Osteoblast (primary cell): ENCODE measurements around the gene RPL34. TPM values are rescaled to one million over a fixed set of nuclear protein-coding genes. Genes with fewer than 3 reads are reported as not detected.

Experiments
- DNase-seq: peaks from one replicate; pipeline ENCODE4 v3.0.0; 2011; ENCODE audit warnings: low spot score, mixed read lengths; ENCODE audit not compliant: insufficient read length; ENCODE audit errors: missing footprints
- H2AFZ ChIP-seq: 2 replicates; pipeline ENCODE4 v1.6.0; 2011; ENCODE audit warnings: mild to moderate bottlenecking, low read length
- H3K27ac ChIP-seq: 2 replicates; pipeline ENCODE4 v1.5.1; 2011; ENCODE audit warnings: mild to moderate bottlenecking, low read depth, low read length, moderate library complexity
- H3K27me3 ChIP-seq: 2 replicates; pipeline ENCODE4 v1.6.0; 2012; ENCODE audit warnings: mild to moderate bottlenecking, control low read depth, inconsistent platforms, low read length, moderate library complexity; ENCODE audit not compliant: insufficient read depth
- H3K36me3 ChIP-seq: 2 replicates; pipeline ENCODE4 v1.5.1; 2011; ENCODE audit warnings: mild to moderate bottlenecking, low read length, control low read depth, moderate library complexity; ENCODE audit not compliant: insufficient read depth
- H3K4me1 ChIP-seq: 2 replicates; pipeline ENCODE4 v1.5.1; 2011; ENCODE audit warnings: mild to moderate bottlenecking, low read length, control low read depth, moderate library complexity; ENCODE audit not compliant: insufficient read depth
- H3K4me2 ChIP-seq: 2 replicates; pipeline ENCODE4 v1.6.0; 2011; ENCODE audit warnings: mild to moderate bottlenecking, low read length; ENCODE audit not compliant: insufficient read depth
- H3K4me3 ChIP-seq: fragments of 200-600 bp; sonication (generic); 3 replicates; pipeline ENCODE4 v1.5.1; 2012; ENCODE audit warnings: mild to moderate bottlenecking, low read length, inconsistent platforms; ENCODE audit not compliant: insufficient read depth
- H3K79me2 ChIP-seq: 2 replicates; pipeline ENCODE4 v1.6.0; 2012; ENCODE audit warnings: mild to moderate bottlenecking, low read length, control low read depth, inconsistent platforms; ENCODE audit not compliant: insufficient read depth
- H3K9me3 ChIP-seq: 2 replicates; pipeline ENCODE4 v1.5.1; 2011; ENCODE audit warnings: low read depth, low read length, control low read depth
- H4K20me1 ChIP-seq: 2 replicates; pipeline ENCODE4 v1.6.0; 2012; ENCODE audit warnings: mild to moderate bottlenecking, low read length, control low read depth; ENCODE audit not compliant: insufficient read depth
- CTCF ChIP-seq: IDR thresholded peaks from 2 replicates; pipeline ENCODE4 v1.5.1; 2011; ENCODE audit warnings: mild to moderate bottlenecking, low read depth, low read length, moderate library complexity; ENCODE audit errors: extremely low read depth
- total RNA-seq: library from RNA; depleted of rRNA; stranded (reverse); fragments of >200 nt; gene quantifications from 2 replicates; pipeline ENCODE4 v1.2.3, GENCODE V29; 2012

Gene RPL34
- total RNA-seq, 1 donor = 448 TPM

- no peaks in the 10 kb centered on the region for H4K20me1 ChIP-seq
- H3K4me3 ChIP-seq = no peak overlapping the region
- H3K36me3 ChIP-seq = no peaks in the 10 kb centered on the region
- no peaks in the 10 kb centered on the region for H3K27me3 ChIP-seq
- H3K79me2 ChIP-seq = no peaks in the 10 kb centered on the region
- TF ChIP-seq CTCF = no peak
- no peak overlapping the region for H3K4me2 ChIP-seq
- H2AFZ ChIP-seq = no peak overlapping the region
- H3K9me3 ChIP-seq = no peaks in the 10 kb centered on the region
- H3K4me1 ChIP-seq = no peaks in the 10 kb centered on the region
- H3K27ac ChIP-seq = no peak overlapping the region
- no peak for DNase-seq
Observed at GRCh38 chr4:108602163-108602562, 18.2 kb upstream of the RPL34 start.

- Histone ChIP-seq H3K79me2 (no peaks in the 10 kb centered on the region), H3K27ac (no peak overlapping the region), H3K27me3 (no peaks in the 10 kb centered on the region), H3K9me3 (no peaks in the 10 kb centered on the region), H3K4me2 (no peak overlapping the region), H3K36me3 (no peaks in the 10 kb centered on the region), H4K20me1 (no peaks in the 10 kb centered on the region), H2AFZ (no peak overlapping the region), H3K4me1 (no peaks in the 10 kb centered on the region), H3K4me3 (no peak overlapping the region)
- DNase-seq = no peak
- TF ChIP-seq CTCF = no peak
Observed at GRCh38 chr4:108607079-108607815, 13.1 kb upstream of the RPL34 start.

- H3K4me1 ChIP-seq = no peaks in the 10 kb centered on the region
- H3K36me3 ChIP-seq = no peaks in the 10 kb centered on the region
- no peak for DNase-seq
- H3K27me3 ChIP-seq = no peaks in the 10 kb centered on the region
- H3K9me3 ChIP-seq = no peaks in the 10 kb centered on the region
- peak overlapping the region; percentile 69 for H3K4me3 ChIP-seq
- H3K27ac ChIP-seq = no peak overlapping the region
- peak; percentile 33 for TF ChIP-seq CTCF
- no peaks in the 10 kb centered on the region for H3K79me2 ChIP-seq
- peak overlapping the region; percentile 85 for H2AFZ ChIP-seq
- H3K4me2 ChIP-seq = peak overlapping the region; percentile 78
- no peaks in the 10 kb centered on the region for H4K20me1 ChIP-seq
Observed at GRCh38 chr4:108611365-108611764, 9.0 kb upstream of the RPL34 start.

- peak overlapping the region; percentile 39 for H2AFZ ChIP-seq
- H3K27me3 ChIP-seq = no peaks in the 10 kb centered on the region
- no peak for DNase-seq
- H3K4me2 ChIP-seq = no peak overlapping the region
- H3K27ac ChIP-seq = no peak overlapping the region
- H3K4me1 ChIP-seq = no peaks in the 10 kb centered on the region
- H4K20me1 ChIP-seq = no peaks in the 10 kb centered on the region
- no peak for TF ChIP-seq CTCF
- no peaks in the 10 kb centered on the region for H3K79me2 ChIP-seq
- no peak overlapping the region for H3K4me3 ChIP-seq
- H3K36me3 ChIP-seq = no peaks in the 10 kb centered on the region
- H3K9me3 ChIP-seq = no peaks in the 10 kb centered on the region
Observed at GRCh38 chr4:108612365-108612764, 8.0 kb upstream of the RPL34 start.
